Stimulated activated naive B cell treated with anti-CD40 and anti-IgM and Interleukin-4, amounts not matched to agents 10 μg/mL and 1 μg/mL and 100 μg/mL, for 72 hours (primary cell): ENCODE data around the gene TOX2.
A peak's percentile ranks its signal among the peaks of the same experiment; 100 is the strongest.

Experiments used
- ATAC-seq, 2 donors: fragments of 150-1000 bp; cut with Tn5 transposase; replicated peaks; 2 replicates each; pipeline ENCODE4 v1.10.0; 2021; ENCODE audit warnings: moderate library complexity in 1 of 2
- DNase-seq: peaks from one replicate; pipeline ENCODE4 v3.0.0; 2021
- H3K27ac Mint-ChIP-seq: one replicate; pipeline ENCODE4 v1.8.0; 2022; ENCODE audit warnings: mild to moderate bottlenecking, mixed read lengths
- H3K27me3 Mint-ChIP-seq, 2 donors: one replicate each; pipeline ENCODE4 v1.8.0; 2022; ENCODE audit warnings: mixed read lengths in 2 of 2
- H3K36me3 Mint-ChIP-seq, 2 donors: one replicate each; pipeline ENCODE4 v1.8.0; 2022; ENCODE audit warnings: mixed read lengths in 2 of 2, mild to moderate bottlenecking in 1 of 2
- H3K4me1 Mint-ChIP-seq, 2 donors: one replicate each; pipeline ENCODE4 v1.8.0; 2022; ENCODE audit warnings: mixed read lengths in 2 of 2, mild to moderate bottlenecking in 1 of 2
- H3K4me3 Mint-ChIP-seq, 2 donors: one replicate each; pipeline ENCODE4 v1.8.0; 2022; ENCODE audit warnings: mild to moderate bottlenecking in 2 of 2, mixed read lengths in 2 of 2, moderate library complexity in 1 of 2
- H3K9me3 Mint-ChIP-seq, 2 donors: one replicate each; pipeline ENCODE4 v1.8.0; 2022; ENCODE audit warnings: mixed read lengths in 2 of 2, mild to moderate bottlenecking in 1 of 2

Gene TOX2

DNA sequence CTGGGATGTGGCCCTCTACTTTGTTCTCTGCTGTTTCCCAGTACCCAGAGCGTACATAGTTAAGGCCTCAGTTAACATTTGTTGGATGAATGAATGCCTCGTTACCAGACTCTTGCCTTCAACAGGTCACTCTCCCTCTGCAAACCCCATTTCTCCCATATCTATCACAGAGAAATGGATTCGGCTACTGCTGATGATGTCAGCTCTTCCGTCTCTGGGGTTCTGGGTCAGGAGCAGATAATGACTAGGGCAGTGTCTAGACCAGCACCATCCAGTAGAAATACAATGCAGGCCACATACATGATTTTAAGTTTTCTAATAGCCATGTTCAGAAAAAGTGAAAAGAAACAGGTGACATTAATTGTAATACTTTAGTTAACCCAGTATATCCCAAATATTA is 47.9 kb downstream of the TOX2 start:
- H3K27ac Mint-ChIP-seq, result no peak overlapping the region
- ATAC-seq (no peak), DNase-seq (no peak)

DNA sequence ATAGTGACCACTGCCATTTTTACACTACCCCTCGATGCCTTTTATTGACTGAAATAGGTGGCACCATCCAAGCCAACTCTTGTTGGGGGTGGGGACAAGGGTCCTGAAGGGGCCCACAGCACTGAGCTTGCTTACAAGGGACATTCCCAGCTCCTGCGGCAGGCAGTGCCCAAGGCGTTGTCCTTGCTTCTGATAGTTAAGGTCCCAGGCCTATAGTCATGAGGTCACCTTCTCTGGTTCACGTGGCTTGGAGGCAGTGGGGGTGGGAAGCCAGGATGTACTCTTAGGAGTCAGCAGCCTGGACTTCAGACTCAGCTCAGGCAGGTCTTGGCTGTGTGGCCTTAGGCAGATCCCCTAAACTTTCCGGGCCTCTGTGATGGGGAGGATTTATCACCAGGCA is 48.6 kb downstream of the TOX2 start:
- peaks cover 18 to 20% of the 10 kb centered on the region in 2 donors for H3K27me3 Mint-ChIP-seq
- peaks cover under 1 to 2% of the 10 kb centered on the region in 2 donors for H3K36me3 Mint-ChIP-seq
- no peak overlapping the region for H3K4me3 Mint-ChIP-seq
- peaks cover 12 to 15% of the 10 kb centered on the region in 2 donors for H3K4me1 Mint-ChIP-seq
- no peak for ATAC-seq
- H3K27ac Mint-ChIP-seq, result no peak overlapping the region
- peaks cover 2% of the 10 kb centered on the region in 2 donors for H3K9me3 Mint-ChIP-seq
- DNase-seq, result no peak

More for the DNA sequence above, 47.9 kb downstream of the TOX2 start:
- Mint-ChIP-seq H3K36me3 (peaks cover 3 to 6% of the 10 kb centered on the region in 2 donors), H3K9me3 (peaks cover 7 to 9% of the 10 kb centered on the region in 2 donors), H3K4me3 (no peak overlapping the region), H3K27me3 (peaks cover 18 to 23% of the 10 kb centered on the region in 2 donors), H3K4me1 (peaks cover 12 to 15% of the 10 kb centered on the region in 2 donors)

DNA sequence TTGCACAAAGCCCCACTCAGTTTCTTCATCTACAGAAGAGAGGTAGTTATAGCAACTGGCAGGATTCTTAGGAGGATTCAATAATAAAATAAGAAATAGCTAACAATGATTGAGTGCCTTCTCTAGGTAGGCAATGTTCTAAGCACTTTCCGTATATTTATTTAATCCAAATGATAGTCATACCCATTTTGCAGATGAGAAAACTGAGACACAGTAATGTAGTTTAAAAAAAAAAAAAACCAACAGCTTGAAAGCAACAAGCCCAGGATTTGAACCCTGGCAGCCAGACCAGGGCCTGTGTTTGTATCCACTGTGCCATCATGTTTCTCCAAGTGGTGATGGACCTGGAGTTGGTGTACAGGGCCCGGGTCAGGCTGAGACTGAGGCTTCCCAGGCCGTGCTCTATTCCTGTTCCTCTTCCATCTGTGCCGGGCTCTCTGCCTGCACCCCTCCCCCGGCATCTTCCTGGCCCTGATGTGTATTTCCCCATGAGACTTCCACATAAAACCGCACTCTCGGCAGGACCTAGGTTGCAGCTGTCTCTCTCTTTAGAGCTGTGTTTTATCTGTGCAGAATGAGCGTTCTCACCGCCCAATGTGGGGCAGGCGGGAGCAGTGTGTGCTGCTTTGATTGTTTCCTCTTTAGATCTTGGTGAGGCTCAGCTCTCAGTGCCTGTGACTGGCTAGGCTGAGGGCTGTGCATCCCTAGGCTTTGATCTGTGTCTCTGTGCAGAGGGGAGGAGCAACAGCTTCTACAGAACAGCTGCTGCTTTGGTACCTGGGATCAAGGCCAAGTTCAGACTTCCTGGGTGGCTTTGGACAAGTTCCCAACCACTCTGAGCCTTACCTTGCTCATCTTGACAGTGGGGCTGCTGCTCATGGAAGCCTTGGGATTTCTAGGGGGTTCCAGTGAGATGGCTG is 49.5 kb downstream of the TOX2 start:
- Mint-ChIP-seq H3K4me3 (no peak overlapping the region), H3K27ac (no peak overlapping the region), H3K9me3 (no peaks in the 10 kb centered on the region), H3K4me1 (peaks cover 10 to 12% of the 10 kb centered on the region in 2 donors), H3K27me3 (peaks cover 18% of the 10 kb centered on the region in 2 donors), H3K36me3 (no peaks in the 10 kb centered on the region)
- DNase-seq (no peak), ATAC-seq (peak; percentile 60)

DNA sequence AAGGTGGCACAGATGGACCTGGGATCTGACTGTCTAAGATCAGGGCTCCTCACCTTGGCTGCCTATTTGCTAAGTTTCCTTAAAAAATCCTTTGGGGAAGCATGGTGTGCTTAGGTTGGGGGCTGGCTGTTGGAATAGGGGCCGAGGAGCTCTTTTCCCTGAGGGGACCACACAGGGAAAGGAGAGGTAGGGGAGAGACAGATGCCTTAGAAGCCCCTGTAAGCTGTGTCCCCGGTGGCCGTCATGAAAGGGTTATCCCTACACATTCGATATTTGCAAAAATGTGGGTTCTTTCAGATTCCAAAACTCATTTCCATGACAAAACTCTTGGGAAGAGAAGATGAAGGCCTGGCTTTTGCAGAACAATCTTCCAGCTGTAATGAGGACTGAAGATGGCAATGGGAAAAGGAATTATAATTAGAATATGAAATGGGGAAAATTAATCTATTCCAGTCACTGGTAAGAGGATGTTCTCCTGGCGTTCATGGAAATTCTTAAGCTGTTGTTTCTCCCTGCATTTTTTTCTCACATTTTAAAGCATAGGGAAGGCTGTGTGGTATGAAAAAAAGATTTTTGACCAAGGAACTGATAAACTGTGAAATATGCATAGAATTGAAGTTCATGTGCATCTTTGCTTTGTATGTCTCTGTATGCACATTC is 53.8 kb downstream of the TOX2 start:
- Mint-ChIP-seq H3K36me3 (no peaks in the 10 kb centered on the region), H3K9me3 (no peaks in the 10 kb centered on the region), H3K27me3 (peaks cover 10 to 12% of the 10 kb centered on the region in 2 donors), H3K4me3 (no peak overlapping the region), H3K27ac (no peak overlapping the region), H3K4me1 (peaks cover 3 to 5% of the 10 kb centered on the region in 2 donors)
- DNase-seq, result no peak
- ATAC-seq, result no peak

DNA sequence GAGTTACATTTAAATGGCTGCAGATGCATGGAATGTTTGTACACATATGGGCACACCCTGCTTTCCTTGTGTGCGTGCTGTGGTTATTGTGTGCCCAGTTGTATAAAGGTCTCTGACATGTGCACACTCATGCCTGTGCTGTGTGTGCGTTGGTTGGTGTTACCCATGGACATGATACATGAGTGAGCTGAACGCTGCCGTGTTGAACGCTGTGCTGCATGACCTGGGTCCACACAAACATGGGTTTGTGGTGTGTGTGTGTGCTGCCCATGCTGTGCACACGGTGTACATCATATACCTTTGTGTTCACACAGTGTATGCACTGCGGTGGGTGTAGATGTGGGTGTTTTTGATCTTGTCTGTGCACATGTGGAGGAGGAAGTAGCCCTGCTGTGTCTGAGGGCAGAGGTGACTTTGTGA is 54.4 kb downstream of the TOX2 start:
- Mint-ChIP-seq H3K9me3 (no peaks in the 10 kb centered on the region), H3K27ac (no peak overlapping the region), H3K27me3 (peaks cover 12 to 16% of the 10 kb centered on the region in 2 donors), H3K4me1 (peaks cover 3 to 4% of the 10 kb centered on the region in 2 donors), H3K4me3 (no peak overlapping the region), H3K36me3 (no peaks in the 10 kb centered on the region)
- DNase-seq (no peak), ATAC-seq (no peak)

DNA sequence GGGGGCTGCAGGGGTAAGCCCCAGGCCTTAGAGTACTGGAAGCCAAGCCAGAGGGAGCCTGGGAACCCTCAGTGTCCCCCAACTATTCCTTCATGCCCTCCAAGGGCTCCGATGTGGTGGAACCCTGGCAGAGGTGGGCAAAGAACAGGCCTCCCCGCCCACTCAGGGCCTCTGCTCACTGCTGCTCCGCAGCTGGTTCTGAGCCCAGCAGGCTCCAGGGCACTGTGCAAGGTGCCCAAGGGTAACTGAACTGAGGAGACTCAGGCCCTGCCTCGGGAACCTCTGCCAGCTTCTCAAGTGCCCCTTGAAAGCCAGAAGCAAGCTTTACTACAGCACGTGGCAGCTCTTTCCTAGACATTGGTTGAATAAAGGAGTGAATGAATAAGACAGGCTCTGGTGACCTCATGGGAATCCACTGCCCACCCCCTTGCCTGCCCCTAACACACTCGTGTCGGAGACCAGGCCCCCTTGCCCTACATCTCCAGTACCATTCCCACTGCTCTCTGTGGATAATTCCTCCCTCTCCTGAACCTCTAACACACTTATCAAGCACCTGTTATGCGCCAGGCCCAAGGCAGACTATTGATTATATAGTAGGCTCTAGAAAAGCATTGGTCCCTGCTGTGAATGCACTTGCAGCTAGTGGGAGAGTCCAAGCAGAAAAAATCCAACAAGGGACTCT is 55.0 kb downstream of the TOX2 start:
- Mint-ChIP-seq H3K36me3 (no peaks in the 10 kb centered on the region), H3K27me3 (peaks cover 7 to 12% of the 10 kb centered on the region in 2 donors), H3K4me3 (no peak overlapping the region), H3K9me3 (no peaks in the 10 kb centered on the region), H3K4me1 (no peaks in the 10 kb centered on the region), H3K27ac (no peak overlapping the region)
- DNase-seq, result no peak
- ATAC-seq, result no peak

DNA sequence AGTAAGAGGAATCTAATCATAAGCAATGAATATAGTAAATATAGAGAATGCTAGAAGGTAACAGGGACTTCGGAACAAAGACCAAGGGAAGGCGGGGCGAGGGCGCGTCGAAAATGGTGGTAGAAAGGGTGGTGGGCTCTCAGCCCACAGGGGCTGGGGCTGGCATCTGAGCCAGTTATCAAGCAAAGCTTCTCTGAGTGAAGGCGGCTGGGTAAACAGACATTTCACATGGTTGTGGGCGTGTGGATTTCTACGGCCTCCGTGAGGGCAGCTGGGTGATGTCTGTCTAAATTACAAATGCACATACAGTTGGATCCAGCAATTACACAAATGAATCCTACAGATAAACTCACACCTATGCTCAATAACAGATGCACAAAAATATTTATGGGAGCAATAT is 56.6 kb downstream of the TOX2 start:
- Mint-ChIP-seq H3K4me1 (no peaks in the 10 kb centered on the region), H3K27me3 (peaks cover 7 to 12% of the 10 kb centered on the region in 2 donors), H3K9me3 (no peaks in the 10 kb centered on the region), H3K36me3 (no peaks in the 10 kb centered on the region), H3K27ac (no peak overlapping the region), H3K4me3 (no peak overlapping the region)
- no peak for DNase-seq
- ATAC-seq, result no peak

DNA sequence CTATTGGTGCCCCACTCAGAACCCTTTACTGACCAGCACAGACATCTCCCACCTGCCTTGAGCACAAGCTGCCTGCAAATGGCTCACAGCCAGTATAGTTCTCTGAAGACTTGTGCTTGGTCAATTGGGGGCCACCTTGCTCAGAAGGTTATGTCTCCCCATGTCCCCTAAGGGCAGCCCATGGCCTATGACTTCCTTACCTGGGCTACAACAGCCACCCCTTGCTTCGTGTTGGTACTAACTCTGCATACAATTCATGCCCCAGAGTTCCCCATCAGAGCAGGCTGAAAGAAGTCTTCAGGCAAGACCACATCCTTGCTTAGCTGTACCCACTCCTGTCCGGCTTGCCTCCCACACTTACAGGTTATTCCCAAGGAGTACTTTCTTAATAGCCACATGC is 57.4 kb downstream of the TOX2 start:
- Mint-ChIP-seq H3K27me3 (peaks cover 7 to 12% of the 10 kb centered on the region in 2 donors), H3K9me3 (no peaks in the 10 kb centered on the region), H3K4me1 (no peaks in the 10 kb centered on the region), H3K27ac (no peak overlapping the region), H3K4me3 (no peak overlapping the region), H3K36me3 (no peaks in the 10 kb centered on the region)
- DNase-seq, result no peak
- ATAC-seq, result no peak

DNA sequence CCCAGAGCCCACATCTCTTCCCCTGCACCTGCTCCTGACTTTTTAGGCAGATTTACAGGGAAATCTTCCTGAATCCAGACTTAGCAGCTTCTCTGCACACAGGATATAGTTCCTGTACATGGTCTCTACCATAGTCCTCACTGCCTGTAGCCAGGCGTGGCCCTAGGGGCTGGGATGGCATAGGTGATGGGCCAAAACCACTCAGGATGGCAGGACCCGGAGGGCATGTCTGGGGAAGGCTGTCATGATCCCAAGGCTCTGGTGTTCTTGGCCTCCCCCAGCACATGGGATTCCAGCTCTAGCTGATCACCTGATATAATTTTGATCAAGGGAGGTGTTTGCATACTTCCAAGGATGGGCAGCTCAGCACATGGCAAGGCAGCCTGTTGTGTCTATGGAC is 58.0 kb downstream of the TOX2 start:
- ATAC-seq, result no peak
- H3K36me3 Mint-ChIP-seq, result no peaks in the 10 kb centered on the region
- peaks cover 12% of the 10 kb centered on the region in 2 donors for H3K27me3 Mint-ChIP-seq

DNA sequence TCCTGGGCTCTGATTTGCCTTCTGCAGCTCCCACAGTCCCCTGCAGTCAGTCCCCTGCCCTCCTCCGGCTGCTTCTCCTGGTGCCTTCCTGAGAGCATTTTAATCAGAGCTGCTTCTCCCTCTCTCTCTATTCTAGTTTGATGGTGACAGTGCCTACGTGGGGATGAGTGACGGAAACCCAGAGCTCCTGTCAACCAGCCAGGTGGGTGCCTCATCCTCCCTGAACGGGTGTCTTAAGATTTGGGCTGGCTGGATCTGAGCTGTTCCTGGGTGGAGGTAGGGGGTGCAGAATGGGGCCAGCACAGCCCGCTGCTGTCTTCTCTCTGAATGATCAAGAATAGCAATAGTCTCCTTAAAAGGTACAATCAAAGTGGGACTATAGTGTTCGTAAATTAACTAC is 58.6 kb downstream of the TOX2 start:
- H3K36me3 Mint-ChIP-seq, result no peaks in the 10 kb centered on the region
- no peaks in the 10 kb centered on the region for H3K4me1 Mint-ChIP-seq
- no peaks in the 10 kb centered on the region for H3K9me3 Mint-ChIP-seq
- H3K27ac Mint-ChIP-seq, result no peak overlapping the region
- no peak for DNase-seq
- no peak overlapping the region for H3K4me3 Mint-ChIP-seq
- ATAC-seq, result no peak
- peaks cover 12 to 16% of the 10 kb centered on the region in 2 donors for H3K27me3 Mint-ChIP-seq

More for the DNA sequence above, 58.0 kb downstream of the TOX2 start:
- H3K4me3 Mint-ChIP-seq, result no peak overlapping the region
- no peak overlapping the region for H3K27ac Mint-ChIP-seq
- DNase-seq, result no peak
- H3K4me1 Mint-ChIP-seq, result no peaks in the 10 kb centered on the region
- no peaks in the 10 kb centered on the region for H3K9me3 Mint-ChIP-seq

DNA sequence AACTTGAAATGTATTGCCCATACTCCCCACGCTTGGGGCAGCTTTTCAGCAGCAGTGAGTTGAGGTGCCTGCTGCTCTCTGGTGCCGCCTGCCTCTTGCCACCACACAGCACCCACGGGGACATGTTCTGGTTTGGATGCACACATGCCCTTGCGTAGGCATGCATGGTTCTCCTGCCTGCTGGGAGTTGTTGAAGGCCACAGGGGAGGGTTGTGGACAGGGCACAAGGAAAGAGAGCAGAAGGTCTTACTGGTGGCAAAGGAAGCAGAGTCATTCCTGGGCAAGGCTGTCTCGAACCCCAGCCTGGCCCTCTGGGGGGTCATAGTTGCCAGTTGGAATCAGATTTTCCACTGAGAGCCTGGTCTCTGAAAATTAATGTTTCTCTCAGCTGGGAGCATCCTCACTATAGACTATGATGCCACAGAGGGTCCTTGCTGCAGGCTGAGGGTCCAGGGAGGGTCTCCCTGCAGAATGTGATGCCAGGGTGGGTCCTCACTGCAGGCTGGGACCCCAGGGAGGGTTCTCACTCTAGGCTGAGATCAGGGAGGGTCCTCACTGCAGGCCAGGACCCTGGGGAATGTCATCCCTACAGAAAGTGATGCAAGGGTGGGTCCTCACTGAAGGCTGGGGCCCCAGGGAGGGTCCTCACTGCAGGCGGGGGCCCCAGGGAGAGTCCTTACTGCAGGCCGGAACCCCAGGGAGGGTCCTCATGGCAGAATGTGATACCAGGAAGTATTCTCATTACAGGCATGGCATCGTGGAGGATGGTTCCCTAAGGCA is 59.2 kb downstream of the TOX2 start:
- H3K27ac Mint-ChIP-seq, result no peak overlapping the region
- peaks cover 0 to 1% of the 10 kb centered on the region in 2 donors for H3K36me3 Mint-ChIP-seq
- no peak for ATAC-seq
- H3K9me3 Mint-ChIP-seq, result peaks cover 2 to 3% of the 10 kb centered on the region in 2 donors
- peaks cover 16 to 20% of the 10 kb centered on the region in 2 donors for H3K27me3 Mint-ChIP-seq
- peaks cover 0 to 3% of the 10 kb centered on the region in 2 donors for H3K4me1 Mint-ChIP-seq
- no peak for DNase-seq
- H3K4me3 Mint-ChIP-seq, result no peak overlapping the region

DNA sequence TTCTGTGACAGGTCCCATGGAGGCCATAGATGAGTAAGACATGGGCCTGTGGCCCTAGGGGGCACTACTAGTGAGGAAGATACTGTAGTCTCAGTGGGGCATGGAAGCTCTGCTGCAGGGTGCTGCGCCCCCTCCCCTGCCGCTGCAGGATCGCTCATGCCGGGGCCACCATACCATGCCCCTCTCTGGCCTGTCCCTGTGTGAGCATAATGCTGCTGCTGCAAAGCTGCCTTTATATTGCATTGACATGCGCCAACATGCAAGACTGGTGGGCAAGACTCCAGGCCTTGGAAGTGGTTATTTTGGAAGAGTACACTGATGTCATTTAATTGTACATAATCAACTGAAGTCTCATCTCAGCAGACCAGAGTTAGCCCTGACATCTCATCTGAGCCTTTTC is 60.0 kb downstream of the TOX2 start:
- DNase-seq (no peak), ATAC-seq (no peak)
- Mint-ChIP-seq H3K4me3 (no peak overlapping the region), H3K27me3 (peaks cover 18 to 25% of the 10 kb centered on the region in 2 donors), H3K9me3 (peaks cover 2 to 5% of the 10 kb centered on the region in 2 donors), H3K36me3 (peaks cover 0 to 1% of the 10 kb centered on the region in 2 donors), H3K4me1 (peaks cover 0 to 3% of the 10 kb centered on the region in 2 donors), H3K27ac (no peak overlapping the region)

DNA sequence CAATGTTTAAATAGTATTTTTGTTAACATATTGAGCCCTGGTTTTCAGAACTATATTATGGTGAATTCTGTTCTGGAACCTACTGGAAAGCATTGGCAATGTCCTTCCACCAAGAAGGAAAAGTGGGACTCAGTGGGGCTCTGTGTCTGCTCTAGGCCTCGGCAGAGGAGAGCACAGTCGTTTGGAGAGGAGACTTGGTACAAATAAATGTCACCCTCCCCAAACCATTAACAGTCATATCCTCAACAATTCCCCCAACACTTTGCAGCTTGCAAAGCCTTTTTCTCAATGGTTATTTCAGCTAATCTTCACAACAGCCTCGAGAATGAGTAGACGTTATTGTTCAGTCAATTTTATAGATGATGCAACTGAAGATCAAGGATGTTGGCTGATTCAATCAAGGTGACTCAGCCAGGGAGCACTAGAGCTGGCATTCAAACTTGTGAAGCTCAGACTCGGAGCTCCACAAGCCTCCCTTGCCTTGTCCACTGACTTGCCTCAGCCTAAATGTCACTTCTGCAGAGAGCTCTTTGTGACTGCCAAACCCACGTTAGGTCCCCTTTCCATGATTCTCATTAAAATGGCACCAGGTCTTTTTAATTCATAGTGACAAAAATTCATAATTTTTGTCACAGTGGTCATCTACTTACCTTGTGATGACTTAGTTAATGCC is 60.6 kb downstream of the TOX2 start:
- H3K27ac Mint-ChIP-seq, result no peak overlapping the region
- no peak for ATAC-seq
- peaks cover 0 to 3% of the 10 kb centered on the region in 2 donors for H3K4me1 Mint-ChIP-seq

More for the DNA sequence above, 60.6 kb downstream of the TOX2 start:
- H3K36me3 Mint-ChIP-seq, result peaks cover 0 to 1% of the 10 kb centered on the region in 2 donors
- no peak for DNase-seq
- H3K27me3 Mint-ChIP-seq, result peaks cover 22 to 25% of the 10 kb centered on the region in 2 donors
- H3K9me3 Mint-ChIP-seq, result peaks cover 2 to 5% of the 10 kb centered on the region in 2 donors
- H3K4me3 Mint-ChIP-seq, result no peak overlapping the region
